GM13976 (cell line): Measurements from ENCODE around the gene RHOBTB1.
"Not testable (repeated sequence)": the region's sequence is repeated elsewhere in the genome, so short reads cannot be mapped to it uniquely, and the experiment has no call there.

Experiments used
- DNase-seq: peaks from one replicate; pipeline ENCODE4 v3.0.0; 2012; ENCODE audit warnings: low spot score
- CTCF ChIP-seq: IDR thresholded peaks from 2 replicates; pipeline ENCODE4 v1.5.1; 2012; ENCODE audit warnings: borderline replicate concordance, mild to moderate bottlenecking; ENCODE audit not compliant: insufficient read depth; ENCODE audit errors: extremely low read depth, missing control alignments, control extremely low read depth
- in situ Hi-C: fragments of 300-500 bp; cut with MboI; formaldehyde crosslinking; loops from one replicate; pipeline ENCODE4 v1.12.0; 2022; ENCODE audit warnings: low sequenced_read_pairs, mixed read lengths, inconsistent platforms; ENCODE audit not compliant: unreplicated experiment

Gene RHOBTB1

GRCh38 chr10:60974463-60975149 lies 30.6 kb upstream of the RHOBTB1 start:
- TF ChIP-seq CTCF = no peak
- in situ Hi-C loops = no loop called here
- DNase-seq = no peak

- no peak for TF ChIP-seq CTCF
- DNase-seq = no peak
- in situ Hi-C loops = no loop called here
Measured at GRCh38 chr10:60973086-60973485, 29.1 kb upstream of the RHOBTB1 start.

GRCh38 chr10:60972181-60972580 lies 28.2 kb upstream of the RHOBTB1 start:
- in situ Hi-C loops, DNase-seq: not testable (repeated sequence)

- in situ Hi-C loops = no loop called here
- no peak for TF ChIP-seq CTCF
Measured at GRCh38 chr10:60970526-60970925, 26.5 kb upstream of the RHOBTB1 start.

GRCh38 chr10:60968504-60968903 lies 24.5 kb upstream of the RHOBTB1 start:
- in situ Hi-C loops = loop anchor here (10.0 kb wide), 1 partner anchor 154 kb away; no protein-coding TSS in a partner anchor
- DNase-seq = no peak
- no peak for TF ChIP-seq CTCF

More at GRCh38 chr10:60970526-60970925, 26.5 kb upstream of the RHOBTB1 start:
- no peak for DNase-seq

- no peak for TF ChIP-seq CTCF
- no peak for DNase-seq
- in situ Hi-C loops = loop anchor here (10.0 kb wide), 1 partner anchor 153 kb away; no protein-coding TSS in a partner anchor
Measured at GRCh38 chr10:60967854-60968484, 24.0 kb upstream of the RHOBTB1 start.

GRCh38 chr10:60967260-60967659 lies 23.3 kb upstream of the RHOBTB1 start:
- DNase-seq = no peak
- TF ChIP-seq CTCF = no peak
- in situ Hi-C loops = loop anchor here (10.0 kb wide), 1 partner anchor 152 kb away; no protein-coding TSS in a partner anchor
